ENCODE measurements around the gene CRACR2B.

Gene CRACR2B

DNA sequence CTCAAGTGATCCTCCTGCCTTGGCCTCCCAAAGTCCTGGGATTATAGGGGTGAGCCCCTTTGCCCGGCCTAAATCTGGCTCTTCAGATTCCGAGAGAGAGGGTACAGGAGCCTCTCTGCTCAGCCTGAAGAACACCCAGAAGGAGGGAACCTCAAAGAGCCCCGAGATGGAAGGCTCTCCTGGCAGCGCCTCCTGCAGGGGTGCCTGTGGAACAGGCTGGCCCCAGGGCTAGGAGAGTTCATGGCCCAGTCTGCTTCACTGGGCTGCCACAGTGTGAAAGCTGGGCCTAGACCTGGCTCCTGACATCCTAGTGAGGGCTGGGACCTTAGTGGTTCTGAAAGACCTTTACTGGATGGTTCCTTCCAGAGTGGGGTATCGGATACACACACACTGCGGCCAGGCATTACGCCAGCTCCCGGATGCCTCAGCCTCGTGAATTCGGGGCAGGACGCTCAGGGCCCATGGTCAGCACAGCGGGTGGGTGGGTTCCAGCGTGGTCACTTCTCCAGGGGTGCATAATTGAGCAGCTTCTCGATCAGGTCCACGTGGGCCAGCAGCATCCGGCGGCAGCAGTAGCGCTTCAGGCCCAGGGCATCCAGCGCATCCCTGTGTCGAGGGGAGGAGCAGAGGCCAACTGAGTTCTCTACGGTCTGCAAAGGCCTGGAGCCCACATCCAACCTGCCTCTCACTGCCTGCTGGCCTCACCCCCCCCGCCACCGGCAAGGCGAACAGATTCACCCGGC lies 12.3 kb downstream of the CRACR2B start:
- no peak for DNase-seq (ENCODE audit: low spot score)

- DNase-seq (ENCODE audit: low spot score) = no peak
Observed at GRCh38 chr11:841981-842369, 14.3 kb downstream of the CRACR2B start.

DNA sequence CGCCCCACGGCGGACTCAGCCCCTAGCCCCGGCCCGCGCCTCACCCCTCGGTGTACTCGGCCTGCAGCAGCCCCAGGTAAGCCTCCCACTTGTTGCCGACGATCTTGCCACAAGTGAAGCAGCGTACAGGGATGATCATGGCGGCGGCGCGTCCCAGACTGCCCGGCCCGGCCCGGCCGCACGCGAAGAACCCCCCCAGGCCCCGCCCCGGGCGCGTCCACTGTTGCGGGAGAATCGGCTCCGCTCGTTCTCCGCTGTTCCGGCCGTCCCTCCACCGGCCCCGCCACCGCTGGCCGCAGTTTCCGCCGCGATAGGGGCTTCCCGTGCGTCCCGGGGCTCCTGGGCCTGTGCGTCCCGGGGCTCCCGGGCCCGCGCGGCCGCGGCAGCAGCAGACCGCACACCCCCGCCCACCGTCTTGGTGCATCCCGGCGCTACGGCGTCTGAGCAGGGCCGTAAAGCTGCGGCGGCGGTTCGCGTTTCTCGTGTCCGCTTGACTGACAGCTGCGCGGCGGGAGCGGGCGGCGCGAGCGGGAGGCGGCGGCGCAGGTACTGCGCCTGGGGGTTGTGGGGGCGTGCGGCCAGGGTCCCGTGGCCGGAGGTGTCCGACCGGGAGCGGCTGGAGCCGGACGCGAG lies 14.8 kb downstream of the CRACR2B start, which contains the start of the genes POLR2L and TSPAN4:
Gene POLR2L, minus strand, starts transcription at position 160 of the 633 bp plus-strand sequence. Its CDS starts 21 bp downstream, at position 139.
Gene TSPAN4, plus strand, starts transcription at position 483 of the 633 bp plus-strand sequence. CDS start 7,453 bp downstream, outside the sequence.
- DNase-seq (ENCODE audit: low spot score) = peak; percentile 89

- DNase-seq (ENCODE audit: low spot score) = no peak
Observed at GRCh38 chr11:843086-843734, 15.5 kb downstream of the CRACR2B start.

GRCh38 chr11:843818-844692 lies 16.3 kb downstream of the CRACR2B start:
- peak; percentile 90 for DNase-seq (ENCODE audit: low spot score)

DNA sequence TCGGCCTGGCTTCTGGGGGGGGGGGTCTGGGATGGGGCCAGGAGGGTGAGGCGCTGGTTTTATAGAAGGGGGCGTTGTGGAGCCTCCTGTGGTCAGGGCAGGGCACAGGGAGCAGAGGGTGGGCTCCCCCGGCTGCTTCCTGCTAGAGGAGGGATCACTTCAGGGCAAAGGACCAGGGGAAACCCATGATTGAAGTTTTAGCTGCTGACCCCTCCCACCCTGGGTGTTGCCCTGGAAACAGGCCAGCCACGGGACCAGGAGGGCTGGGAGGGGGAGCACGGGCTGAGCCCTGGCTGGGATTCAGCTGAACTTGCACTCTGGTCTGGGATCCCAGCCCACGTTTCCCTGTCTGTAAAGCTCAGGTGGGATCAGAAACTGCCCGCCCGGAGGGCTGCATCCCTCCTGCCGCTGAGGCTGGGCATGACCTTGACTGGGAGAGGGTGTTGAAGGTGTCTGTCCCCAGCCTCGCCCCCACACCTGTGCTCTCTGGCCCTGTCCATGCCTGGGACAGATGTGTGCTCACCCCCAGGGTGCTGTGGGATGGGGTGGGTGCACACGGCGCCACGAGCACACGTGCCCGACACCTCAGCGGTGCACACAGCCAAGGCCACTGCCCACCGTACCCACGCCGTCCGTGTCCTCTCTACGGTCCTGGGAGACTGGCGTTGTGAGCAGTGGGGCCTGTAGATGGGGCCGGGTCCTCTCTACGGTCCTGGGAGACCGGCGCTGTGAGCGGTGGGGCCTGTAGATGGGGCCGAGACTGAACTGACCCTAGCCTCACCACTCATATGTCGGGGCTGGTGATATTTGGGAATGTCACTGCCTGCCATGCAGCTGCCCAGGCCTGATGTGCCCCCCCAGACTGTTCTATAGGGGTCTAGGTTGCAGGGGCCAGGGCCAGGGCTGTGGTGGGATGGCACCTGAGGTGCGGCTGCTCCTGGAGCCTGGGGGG lies 17.2 kb downstream of the CRACR2B start:
- DNase-seq (ENCODE audit: low spot score) = peak; percentile 92

DNA sequence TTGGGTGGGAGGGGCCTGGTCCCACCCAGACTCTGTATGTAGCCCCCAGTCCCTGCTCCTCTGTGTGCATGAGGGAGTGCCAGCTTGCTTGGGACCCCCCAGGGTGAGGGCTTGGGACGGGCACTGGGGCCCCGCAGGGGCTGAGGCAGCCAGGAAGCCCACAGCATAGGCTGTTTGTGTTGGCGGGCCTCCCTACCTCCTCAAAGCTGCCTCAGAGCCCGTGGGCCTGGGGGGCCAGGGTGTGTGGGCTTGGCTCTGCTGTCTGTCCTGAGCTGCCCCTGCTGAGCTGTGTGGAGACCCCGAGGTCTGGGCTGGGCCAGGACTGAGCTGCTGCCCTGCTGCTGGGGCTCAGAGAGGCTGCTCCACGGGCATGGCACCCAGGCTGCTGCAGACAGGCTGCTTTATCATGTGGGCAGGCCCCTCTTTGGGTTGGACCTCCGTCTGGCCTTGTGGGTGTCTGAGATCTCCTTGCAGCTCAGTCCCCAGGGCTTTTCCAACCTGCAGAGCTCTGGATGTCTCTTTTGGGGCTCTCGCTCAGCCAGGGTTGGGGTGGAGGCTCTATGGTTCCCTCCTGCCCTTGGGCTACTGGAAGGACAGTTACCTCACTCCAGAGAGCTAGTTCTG lies 18.3 kb downstream of the CRACR2B start:
- no peak for DNase-seq (ENCODE audit: low spot score)

DNA sequence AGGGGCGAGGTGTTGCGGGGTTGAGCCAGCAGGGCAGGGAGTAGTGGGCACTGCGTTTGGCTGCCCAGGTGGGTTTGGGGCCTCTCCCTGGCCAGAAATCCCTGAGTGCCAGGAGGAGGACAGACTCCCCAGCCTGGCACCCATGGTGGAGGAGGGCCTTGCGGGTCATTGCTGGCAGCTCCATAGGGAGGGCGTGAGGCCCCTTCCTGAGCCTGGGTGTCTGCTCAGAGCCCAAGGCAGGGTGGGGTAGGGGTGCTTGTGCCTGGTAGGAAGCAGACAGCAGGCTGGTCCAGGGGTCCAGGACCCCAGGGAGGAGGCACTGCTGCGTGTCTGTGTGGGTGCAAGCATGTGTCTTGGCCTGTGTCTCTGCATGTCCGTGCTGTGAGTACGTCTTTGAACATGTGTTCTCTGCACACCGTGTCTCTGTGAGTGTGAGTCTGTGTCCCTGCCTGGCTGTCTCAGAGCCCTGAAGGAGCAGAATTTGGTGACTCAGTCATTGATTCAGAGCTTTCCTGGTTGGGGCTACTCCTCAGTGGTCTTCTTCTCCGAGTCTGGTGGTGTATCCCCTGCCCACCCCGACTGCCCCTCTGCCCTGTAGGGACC lies 18.9 kb downstream of the CRACR2B start:
- no peak for DNase-seq (ENCODE audit: low spot score)

DNA sequence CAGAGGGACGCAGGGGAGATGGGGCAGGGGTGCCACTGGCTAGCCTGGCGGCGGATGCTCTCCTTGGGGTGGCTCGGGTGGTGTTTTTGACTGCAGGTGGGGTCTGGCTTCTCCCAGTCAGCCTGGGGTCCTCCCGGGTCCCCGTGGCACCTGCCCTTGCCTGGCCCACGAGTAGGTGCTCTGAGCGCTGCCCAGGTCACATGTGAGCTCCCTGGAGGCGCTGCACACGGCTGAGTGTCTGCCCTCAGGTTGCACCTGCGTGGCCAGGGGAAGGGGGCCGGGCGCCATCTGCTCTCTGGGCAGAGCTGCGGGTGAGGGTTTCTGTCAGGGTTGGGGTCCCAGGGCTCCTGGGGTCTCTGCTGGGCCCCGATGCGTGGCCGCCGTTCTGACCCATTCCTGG lies 20.2 kb downstream of the CRACR2B start:
- no peak for DNase-seq (ENCODE audit: low spot score)

DNA sequence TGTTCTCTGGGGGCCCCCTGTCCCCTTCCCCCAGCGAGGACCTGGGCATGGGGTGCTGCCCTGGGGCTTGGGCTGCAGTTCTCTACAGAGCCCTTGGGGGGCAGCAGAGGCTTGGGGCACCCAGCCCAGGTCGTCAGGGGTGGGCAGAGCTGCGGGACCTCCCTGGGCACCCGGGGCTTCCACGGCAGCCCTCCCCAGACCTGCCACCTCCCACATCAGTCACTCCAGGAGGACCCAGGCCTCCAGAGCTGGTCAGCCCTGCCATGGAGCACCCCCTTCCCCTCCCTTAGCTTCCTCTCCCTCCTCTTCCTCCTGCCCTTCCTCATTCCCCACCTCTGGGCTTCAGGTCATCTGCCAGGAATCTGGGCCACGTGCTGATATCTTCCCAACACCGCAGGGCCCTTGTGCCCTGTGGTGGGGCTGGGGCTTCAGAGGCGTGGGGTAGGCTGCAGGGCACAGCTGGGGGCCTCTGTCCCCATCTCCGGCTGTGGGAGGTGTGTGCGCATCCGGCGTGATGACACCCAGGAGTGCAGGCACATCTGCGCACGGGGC lies 20.7 kb downstream of the CRACR2B start:
- DNase-seq (ENCODE audit: low spot score) = peak; percentile 78

- DNase-seq (ENCODE audit: low spot score) = no peak
Observed at GRCh38 chr11:849104-849824, 21.5 kb downstream of the CRACR2B start.

DNA sequence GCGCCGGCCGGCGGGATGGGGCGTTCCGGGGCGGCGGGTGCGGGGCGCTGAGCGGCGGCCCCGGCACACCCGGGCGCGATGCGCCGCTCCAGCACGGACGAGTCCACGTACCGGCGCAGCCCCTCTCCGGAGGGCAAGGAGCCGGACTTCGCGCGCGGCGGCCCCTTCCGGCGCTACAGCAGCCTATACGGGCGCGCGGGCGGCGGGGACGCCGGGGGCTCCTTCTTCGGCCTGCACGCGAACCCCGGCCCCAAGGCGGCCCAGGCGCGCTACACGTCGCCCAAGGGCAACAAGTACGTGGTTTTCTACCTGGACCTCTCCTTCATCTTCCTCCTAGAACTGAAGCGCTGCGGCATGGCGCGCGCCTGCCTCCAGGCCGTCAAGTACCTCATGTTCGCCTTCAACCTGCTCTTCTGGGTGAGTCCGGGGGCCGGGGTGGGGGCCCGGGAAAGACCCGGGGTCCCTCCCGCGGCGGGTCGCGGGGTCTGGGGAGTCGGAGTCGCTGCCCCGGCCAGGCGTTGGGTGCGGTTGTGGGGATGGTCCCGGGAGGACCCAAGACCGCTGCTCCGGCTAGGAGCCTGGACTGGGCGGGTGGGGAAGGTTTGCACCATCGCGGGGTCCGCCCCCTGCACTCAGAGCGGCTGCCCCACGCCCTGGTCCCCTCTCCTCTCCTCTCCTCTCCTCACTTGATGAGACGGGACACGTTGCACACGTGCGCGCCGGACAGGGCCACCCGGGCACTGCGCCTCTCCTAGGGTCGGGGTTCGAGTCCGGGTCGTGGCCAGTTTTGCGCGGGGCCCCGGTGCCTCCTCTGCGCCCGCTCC lies 22.4 kb downstream of the CRACR2B start:
- no peak for DNase-seq (ENCODE audit: low spot score)

GRCh38 chr11:850775-851763 lies 23.4 kb downstream of the CRACR2B start:
- no peak for DNase-seq (ENCODE audit: low spot score)

GRCh38 chr11:852762-853161 lies 25.0 kb downstream of the CRACR2B start:
- no peak for DNase-seq (ENCODE audit: low spot score)

DNA sequence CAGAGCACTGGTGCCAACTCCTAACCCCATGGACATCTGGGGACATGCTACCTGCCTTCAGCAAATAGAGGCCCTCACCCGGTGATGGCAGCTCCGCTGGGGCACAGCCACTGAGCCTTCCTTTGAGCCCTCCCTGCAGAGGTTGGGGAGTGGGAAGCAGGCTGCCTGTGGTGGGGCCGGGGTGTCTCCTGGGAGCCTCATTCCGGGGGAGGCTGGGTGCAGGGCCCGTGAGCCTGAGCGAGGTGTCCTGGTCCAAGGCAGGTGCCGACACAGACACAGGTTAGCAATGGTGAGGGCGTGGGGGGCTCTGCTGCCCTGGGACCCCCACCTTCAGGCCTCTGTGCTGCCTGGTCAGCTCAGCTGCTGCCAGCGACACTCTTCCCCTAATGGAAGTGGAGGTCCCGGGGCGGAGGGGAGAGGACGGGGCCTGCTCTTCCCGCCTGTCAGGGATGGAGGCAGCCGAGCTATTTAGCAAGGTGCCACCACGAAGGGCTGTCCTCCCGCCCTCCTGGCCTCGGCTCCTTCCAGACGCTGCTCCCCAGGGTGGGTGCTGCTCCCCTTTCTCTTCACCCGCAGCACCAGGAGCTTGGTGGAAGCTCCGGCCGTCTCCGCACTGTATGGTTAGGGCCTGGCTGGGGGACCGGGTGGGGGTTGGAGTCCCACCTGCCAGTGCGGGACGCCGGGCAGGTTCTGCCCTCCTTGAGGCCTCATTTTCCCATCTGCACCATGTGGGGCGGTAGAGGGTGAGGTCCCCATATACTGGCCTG lies 26.1 kb downstream of the CRACR2B start:
- no peak for DNase-seq (ENCODE audit: low spot score)

Measured in AG20443 (cell line).